K562 (cell line): ENCODE results near the gene PLCB3. TPM values are rescaled to one million over a fixed set of nuclear protein-coding genes. Genes with fewer than 3 reads are reported as not detected.

Experiments
- ATAC-seq: fragments of 200-7000 bp; cut with Tn5 transposase; 3 replicates; pipeline ENCODE4 v1.9.1; 2020; ENCODE audit warnings: moderate library complexity
- BruUV-seq: library from RNA; stranded (reverse); fragments of 400-500 nt; replicated peaks from 2 replicates; lab custom pipeline; 2021; lab: Mats Ljungman, UMichigan
- CTCF ChIA-PET: fragments of 300-600 bp; formaldehyde crosslinking; extraction: SDS; loops from one replicate; lab custom pipeline; 2021; ENCODE audit warnings: low intra/inter-chr PET ratio; lab: Yijun Ruan, JAX
- POLR2A ChIA-PET: fragments of 300-600, 350-650 bp; sonication (Branson Sonifier 250); formaldehyde crosslinking; extraction: SDS; loops from one replicate; lab custom pipeline; 2021; ENCODE audit warnings: antibody characterized with exemption, inconsistent platforms; lab: Yijun Ruan, JAX
- DNase-seq, 4 experiments: peaks; one replicate each; pipeline versions ENCODE4 v3.0.0 to v3.0.0-alpha.2; 2011 to 2018; ENCODE audit warnings: low spot score in 3 of 4, mixed read lengths in 3 of 4; ENCODE audit errors: extremely low read depth in 1 of 4
- FAIRE-seq: peaks from 2 replicates; lab custom pipeline; 2011; peaks lifted over from hg19 to GRCh38; lab: Jason Lieb, UNC
- H2AFZ ChIP-seq: 2 replicates; pipeline ENCODE4 v1.6.0; 2011; ENCODE audit warnings: low read depth, low read length, control low read depth, inconsistent platforms
- H3K27ac ChIP-seq: fragments of 200-600 bp; 3 replicates; pipeline ENCODE4 v1.8.0; 2011; ENCODE audit warnings: low read depth, mild to moderate bottlenecking, control low read depth, inconsistent platforms, low read length, moderate library complexity, mixed read lengths; ENCODE audit errors: extremely low read depth
- H3K27me3 ChIP-seq, 2 experiments: fragments of 300-600 bp in 1 of 2; 2 replicates in 1 of 2; 3 replicates in 1 of 2; pipeline versions ENCODE4 v1.6.0 to v1.8.0; 2011; ENCODE audit warnings: inconsistent platforms in 2 of 2, low read length in 2 of 2, mild to moderate bottlenecking in 1 of 2, mixed read lengths in 1 of 2, moderate library complexity in 1 of 2; ENCODE audit not compliant: control insufficient read depth in 2 of 2, insufficient read depth in 2 of 2
- H3K36me3 ChIP-seq: fragments of 300-600 bp; 3 replicates; pipeline ENCODE4 v1.8.0; 2011; ENCODE audit warnings: mild to moderate bottlenecking, low read length, inconsistent platforms; ENCODE audit not compliant: control insufficient read depth, insufficient read depth
- H3K4me1 ChIP-seq, 2 experiments: fragments of 200-600 bp in 1 of 2; replicated peaks in 1 of 2; 2 replicates in 1 of 2; 3 replicates in 1 of 2; pipeline versions ENCODE4 v1.5.1 to v1.8.0; 2011; ENCODE audit warnings: inconsistent platforms in 2 of 2, low read length in 2 of 2, mild to moderate bottlenecking in 1 of 2, mixed read lengths in 1 of 2, moderate library complexity in 1 of 2; ENCODE audit not compliant: control insufficient read depth in 2 of 2, insufficient read depth in 2 of 2
- H3K4me2 ChIP-seq: 2 replicates; pipeline ENCODE4 v1.6.1; 2011; ENCODE audit warnings: low read length, control low read depth, inconsistent platforms, mixed read lengths; ENCODE audit not compliant: insufficient read depth
- H3K4me3 ChIP-seq: fragments of 200-600 bp; sonication (generic), shearing (Covaris generic); 2 replicates; pipeline ENCODE4 v1.5.1; 2016; ENCODE audit warnings: control low read depth, inconsistent platforms
- H3K79me2 ChIP-seq: fragments of 200-600 bp; 3 replicates; pipeline ENCODE4 v1.8.0; 2011; ENCODE audit warnings: low read length, inconsistent platforms; ENCODE audit not compliant: control insufficient read depth, insufficient read depth
- H3K9ac ChIP-seq, 2 experiments: 2 replicates each; pipeline versions ENCODE4 v1.6.0 to v1.6.1; 2011; ENCODE audit warnings: low read depth in 2 of 2, low read length in 2 of 2, control low read depth in 1 of 2, inconsistent platforms in 1 of 2, mild to moderate bottlenecking in 1 of 2, mixed read lengths in 1 of 2; ENCODE audit not compliant: insufficient read depth in 1 of 2
- H3K9me1 ChIP-seq: one replicate; pipeline ENCODE4 v1.6.0; 2011; ENCODE audit warnings: inconsistent platforms, mild to moderate bottlenecking, low read length, moderate library complexity; ENCODE audit not compliant: control insufficient read depth, insufficient read depth
- H3K9me3 ChIP-seq: replicated peaks from 2 replicates; pipeline ENCODE4 v1.5.1; 2011; ENCODE audit warnings: low read depth, low read length, inconsistent platforms; ENCODE audit not compliant: control insufficient read depth, insufficient read depth
- H4K20me1 ChIP-seq: replicated peaks from 2 replicates; pipeline ENCODE4 v1.6.1; 2011; ENCODE audit warnings: low read length, inconsistent platforms, mixed read lengths; ENCODE audit not compliant: control insufficient read depth, insufficient read depth
- DACH1 ChIP-seq: fragments of 450-650 bp; IDR thresholded peaks from 2 replicates; pipeline ENCODE4 v1.6.1; 2018; ENCODE audit not compliant: partially characterized antibody
- FOXK1 ChIP-seq: sonication (generic); formaldehyde crosslinking; IDR thresholded peaks from 2 replicates; pipeline ENCODE4 v1.8.0; 2022; ENCODE audit warnings: missing genetic modification reagents, mild to moderate bottlenecking, borderline replicate concordance
- RBFOX2 ChIP-seq: fragments of 200-400 bp; formaldehyde crosslinking; IDR thresholded peaks from 2 replicates; pipeline ENCODE4 v1.6.1; 2017; ENCODE audit warnings: low read depth, mild to moderate bottlenecking, low read length, moderate library complexity
- SPI1 ChIP-seq: IDR thresholded peaks from 2 replicates; pipeline ENCODE4 v1.6.1; 2011; ENCODE audit warnings: low read depth, low read length, control low read depth, borderline replicate concordance
- ZNF217 ChIP-seq: sonication (generic); formaldehyde crosslinking; IDR thresholded peaks from 2 replicates; pipeline ENCODE4 v1.8.0; 2022; ENCODE audit warnings: mild to moderate bottlenecking, missing genetic modification reagents
- WGBS: fragments of 100-300 bp; shearing (Covaris generic); methylation state at CpG from one replicate; pipeline ENCODE4 v1.1.6; 2016; ENCODE audit warnings: low coverage, mixed read lengths; ENCODE audit not compliant: insufficient coverage; ENCODE audit errors: missing lambda C conversion rate; 5-methylcytosine and 5-hydroxymethylcytosine counted together
- in situ Hi-C: fragments of 300-500 bp; cut with MboI; formaldehyde crosslinking; loops from 4 replicates; pipeline ENCODE4 v1.15.0; 2018; ENCODE audit warnings: inconsistent platforms, mixed read lengths
- intact Hi-C: fragments of 100-400 bp; cut with micrococcal nuclease; formaldehyde crosslinking; loops from 2 replicates; pipeline ENCODE4 v1.14.2; 2022
- polyA plus RNA-seq, 8 experiments: library from polyadenylated mRNA; depleted of rRNA in 4 of 8; stranded (reverse) in 5 of 8; unstranded in 3 of 8; fragments of >200 nt; fragmentation: Nextera tagmentation in 2 of 8; fragmentation: Illumina TruSeq in 1 of 8; extraction: Ambion mirVana in 2 of 8; extraction: Trizol in 1 of 8; gene quantifications; 2 replicates each; pipeline versions ENCODE4 v1.2.1 to v1.2.3, GENCODE V29; 2011 to 2014; ENCODE audit warnings: inconsistent platforms in 1 of 8, missing spikeins in 1 of 8
- total RNA-seq, 7 experiments: library from RNA; depleted of rRNA in 6 of 7; stranded (reverse); fragments of >200 nt in 6 of 7; fragmentation: Illumina TruSeq in 2 of 7; extraction: Trizol in 2 of 7; gene quantifications; 2 replicates each; pipeline versions ENCODE4 v1.2.1 to v1.2.3, GENCODE V29; 2011 to 2021; ENCODE audit warnings: low replicate concordance in 1 of 7

Gene PLCB3
- total and polyA plus RNA-seq, 9 of the 15 experiments (the other 6 are each of a cell fraction or from before 2014, with no cell fraction given), result 0.31 to 44.8 (median 14.6) TPM

GRCh38 chr11:64237484-64237951 is 13.8 kb upstream of the PLCB3 start:
- in situ Hi-C loops (no loop called here), intact Hi-C loops (no loop called here)
- BruUV-seq, result no TSS peak
- no peak overlapping the region for H3K4me2 ChIP-seq
- H3K27ac ChIP-seq, result 0 out of 3 replicates have a peak overlapping the region, but pooled peaks have one; percentile 12
- no peaks in the 10 kb centered on the region for H3K9me3 ChIP-seq
- no peaks in the 10 kb centered on the region for H3K27me3 ChIP-seq
- peaks cover 43% of the 10 kb centered on the region for H3K79me2 ChIP-seq
- WGBS, result 82% methylated on average over 10 of the region's 12 CpGs
- H3K36me3 ChIP-seq, result peaks cover 44% of the 10 kb centered on the region; the same call in 2 of the 3 replicates
- POLR2A ChIA-PET, result interaction anchor here (1.0 to 1.6 kb wide), 3 partner anchors 13 to 31 kb away, joined by 3 to 9 read pairs (median 3); no protein-coding TSS in a partner anchor
- H3K9ac ChIP-seq, result no peak overlapping the region
- H3K4me1 ChIP-seq, result peaks cover 23 to 61% of the 10 kb centered on the region in 2 experiments
- DNase-seq (no peak), ATAC-seq (no peak), FAIRE-seq (no peak)
- 0 out of 2 replicates have a peak, but pooled peaks cover 3% of the 10 kb centered on the region for H4K20me1 ChIP-seq
- no peaks in the 10 kb centered on the region for H3K9me1 ChIP-seq
- TF ChIP-seq DACH1 (no peak), RBFOX2 (peak; percentile 44; the same call in 1 of the 2 replicates), FOXK1 (CRISPR knock-in tag) (no peak)
- H3K4me3 ChIP-seq, result no peak overlapping the region
- no peak overlapping the region for H2AFZ ChIP-seq
- CTCF ChIA-PET, result no interaction called here

GRCh38 chr11:64238076-64238475 is 13.3 kb upstream of the PLCB3 start:
- POLR2A ChIA-PET, result interaction anchor here (0.6 to 1.6 kb wide), 6 partner anchors 9 to 302 kb away, joined by 3 to 9 read pairs (median 3); partner anchors contain the start of gene PPP1R14B
- BruUV-seq, result no TSS peak
- DNase-seq (no peak), FAIRE-seq (no peak), ATAC-seq (no peak)
- Histone ChIP-seq H3K4me2 (no peak overlapping the region), H3K27ac (no peak overlapping the region), H2AFZ (no peak overlapping the region), H3K9me3 (no peaks in the 10 kb centered on the region), H3K9ac (0 out of 4 replicates have a peak overlapping the region, but pooled peaks of 1 of the 2 experiments have one; percentile 1), H3K79me2 (peaks cover 46% of the 10 kb centered on the region), H3K27me3 (no peaks in the 10 kb centered on the region), H4K20me1 (0 out of 2 replicates have a peak, but pooled peaks cover 3% of the 10 kb centered on the region), H3K36me3 (peaks cover 49% of the 10 kb centered on the region; the same call in 2 of the 3 replicates), H3K4me3 (no peak overlapping the region), H3K9me1 (no peaks in the 10 kb centered on the region), H3K4me1 (peaks cover 26 to 64% of the 10 kb centered on the region in 2 experiments)
- CTCF ChIA-PET, result no interaction called here
- TF ChIP-seq SPI1, result 0 out of 2 replicates have a peak, but pooled peaks have one; percentile 33
- no peak for TF ChIP-seq ZNF217
- 89% methylated on average over 7 of the region's 9 CpGs for WGBS
- intact Hi-C loops (no loop called here), in situ Hi-C loops (no loop called here)
